Spleen (tissue), 11 donors: ENCODE results near the gene TRIM10. TPM values are rescaled to one million over a fixed set of nuclear protein-coding genes. Genes with fewer than 3 reads are reported as not detected.

Experiments used
- DNase-seq: peaks from one replicate; pipeline ENCODE4 v3.0.0-alpha.2; 2020
- H3K27ac ChIP-seq, 8 donors: fragments of 200-600 bp; sonication (generic) in 7 of 8; 1 replicate in 4 of 8; 2 replicates in 4 of 8; pipeline versions ENCODE4 v1.5.0 to v1.8.0; 2016 to 2021; ENCODE audit warnings: inconsistent platforms in 4 of 8, mild to moderate bottlenecking in 4 of 8, moderate library complexity in 1 of 8
- H3K27me3 ChIP-seq, 7 donors: fragments of 200-600 bp; sonication (generic) in 6 of 7; replicated peaks in 1 of 7; 1 replicate in 4 of 7; 2 replicates in 3 of 7; pipeline versions ENCODE4 v1.5.0 to v1.8.0; 2016 to 2021; ENCODE audit warnings: inconsistent platforms in 3 of 7, mild to moderate bottlenecking in 1 of 7
- H3K36me3 ChIP-seq, 6 donors: fragments of 200-600 bp; sonication (generic) in 5 of 6; 1 replicate in 4 of 6; 2 replicates in 2 of 6; pipeline versions ENCODE4 v1.5.0 to v1.8.0; 2016 to 2021; ENCODE audit warnings: inconsistent platforms in 2 of 6
- H3K4me1 ChIP-seq, 6 donors: fragments of 200-600 bp; sonication (generic) in 5 of 6; 1 replicate in 3 of 6; 2 replicates in 3 of 6; pipeline versions ENCODE4 v1.5.0 to v1.8.0; 2016 to 2021; ENCODE audit warnings: inconsistent platforms in 3 of 6
- H3K4me3 ChIP-seq, 8 donors: fragments of 200-600 bp; sonication (generic) in 7 of 8; 1 replicate in 4 of 8; 2 replicates in 4 of 8; pipeline versions ENCODE4 v1.5.0 to v1.8.0; 2016 to 2021; ENCODE audit warnings: inconsistent platforms in 4 of 8, mild to moderate bottlenecking in 4 of 8, moderate library complexity in 2 of 8
- H3K9me3 ChIP-seq, 8 donors: fragments of 200-600 bp; sonication (generic) in 7 of 8; 1 replicate in 4 of 8; 2 replicates in 4 of 8; pipeline versions ENCODE4 v1.5.0 to v1.8.0; 2016 to 2021; ENCODE audit warnings: inconsistent platforms in 4 of 8
- CTCF ChIP-seq, 11 experiments: fragments of 200-600 bp in 7 of 11; fragments of 450-650 bp in 4 of 11; sonication (generic) in 4 of 11; IDR thresholded peaks in 8 of 11; conservative IDR thresholded peaks in 3 of 11; 1 replicate in 7 of 11; 2 replicates in 4 of 11; pipeline versions ENCODE4 v1.4.0 to v1.8.0; 2016 to 2021; ENCODE audit warnings: antibody characterized with exemption in 11 of 11, inconsistent platforms in 4 of 11, mild to moderate bottlenecking in 1 of 11
- POLR2A ChIP-seq, 3 donors: fragments of 450-650 bp; IDR thresholded peaks; one replicate each; pipeline ENCODE4 v1.5.1; 2017; ENCODE audit warnings: antibody characterized with exemption in 3 of 3, mild to moderate bottlenecking in 1 of 3
- POLR2AphosphoS5 ChIP-seq, 3 donors: sonication (generic); formaldehyde crosslinking; IDR thresholded peaks; one replicate each; pipeline ENCODE4 v1.5.1; 2017; ENCODE audit warnings: antibody characterized with exemption in 3 of 3
- WGBS, 5 donors: extraction: QIAGEN DNeasy Blood & Tissue Kit in 3 of 5; methylation state at CpG; one replicate each; pipeline versions ENCODE4 v1.1.5 to v1.1.7; 2013 to 2018; 5-methylcytosine and 5-hydroxymethylcytosine counted together
- intact Hi-C: fragments of 100-400 bp; cut with DNase I; formaldehyde crosslinking; loops from one replicate; pipeline ENCODE4 v1.15.0; 2023; ENCODE audit warnings: low total_unique reads
- polyA plus RNA-seq, 3 donors: library from polyadenylated mRNA; stranded (reverse); fragments of 200-250 nt; gene quantifications; one replicate each; pipeline ENCODE4 v1.2.1, GENCODE V29; 2013
- total RNA-seq, 7 donors: library from RNA; depleted of rRNA in 3 of 7; stranded (reverse); fragments of >200 nt in 3 of 7; fragmentation: NEBNext Ultra II Directional in 4 of 7; extraction: Animal tissue kit (Norgen Biotek cat#: 25700) in 4 of 7; gene quantifications; one replicate each; pipeline versions ENCODE4 v1.1.0 to v1.2.1, GENCODE V29; 2016 to 2021
- donor health status: healthy with polysubstance abuse.
- donor health status: DM: no; HTN: no; CAD: no; lungs with moderate emphysema.
- donor health status: DM: no; HTN: no; CAD: no.
- donor health status: Bipolar disorder and iron deficiency.
- donor health status: healthy.
- donor health status: DM: no; HTN: no; CAD: no.
- donor health status: DM: yes; HTN: yes; CAD: no.

The TRIM10 gene
- total and polyA plus RNA-seq, 10 donors: 0.06 to 4.9 (median 1.1) TPM; not detected in 2

- no peaks in the 10 kb centered on the region for H3K36me3 ChIP-seq
- WGBS, 5 donors: 84 to 94% (median 89%) methylated on average over 10 of the region's 10 CpGs
- H3K9me3 ChIP-seq: no peaks in the 10 kb centered on the region
- intact Hi-C loops: no loop called here
- peaks cover 0 to 22% (median 0%) of the 10 kb centered on the region in 7 donors for H3K27me3 ChIP-seq
- peaks cover 0 to 14% (median 6%) of the 10 kb centered on the region in 6 donors for H3K4me1 ChIP-seq
- no peak overlapping the region for H3K4me3 ChIP-seq
- no peak for TF ChIP-seq POLR2A (IDR thresholded peaks at IDR 0.05)
- TF ChIP-seq CTCF (IDR thresholded peaks at IDR 0.05 in 8 of 11, conservative IDR thresholded peaks at IDR 0.05 in 3 of 11): no peak
- TF ChIP-seq POLR2AphosphoS5 (IDR thresholded peaks at IDR 0.05): no peak
- H3K27ac ChIP-seq: no peak overlapping the region
- DNase-seq: no peak
Measured at GRCh38 chr6:30150671-30151395, 10.2 kb downstream of the TRIM10 start.

- peaks cover 0 to 10% (median 2%) of the 10 kb centered on the region in 6 donors for H3K4me1 ChIP-seq
- no peak overlapping the region for H3K27ac ChIP-seq
- H3K4me3 ChIP-seq: no peak overlapping the region
- no peak for TF ChIP-seq POLR2A (IDR thresholded peaks at IDR 0.05)
- no peak for TF ChIP-seq POLR2AphosphoS5 (IDR thresholded peaks at IDR 0.05)
- TF ChIP-seq CTCF (IDR thresholded peaks at IDR 0.05 in 8 of 11, conservative IDR thresholded peaks at IDR 0.05 in 3 of 11): no peak
- 70 to 82% (median 73%) methylated on average over 7 of the region's 7 CpGs for WGBS, 5 donors
- H3K9me3 ChIP-seq: no peaks in the 10 kb centered on the region
- no peak for DNase-seq
- H3K27me3 ChIP-seq: peaks cover 0 to 28% (median 4%) of the 10 kb centered on the region in 7 donors
- H3K36me3 ChIP-seq: no peaks in the 10 kb centered on the region
- intact Hi-C loops: no loop called here
Measured at GRCh38 chr6:30149858-30150550, 11.0 kb downstream of the TRIM10 start.

GRCh38 chr6:30149234-30149633 lies 11.8 kb downstream of the TRIM10 start:
- Histone ChIP-seq H3K36me3 (no peaks in the 10 kb centered on the region), H3K27ac (no peak overlapping the region), H3K4me1 (peaks cover 0 to 10% (median 0%) of the 10 kb centered on the region in 6 donors), H3K4me3 (no peak overlapping the region), H3K9me3 (no peaks in the 10 kb centered on the region), H3K27me3 (peaks cover 0 to 35% (median 4%) of the 10 kb centered on the region in 7 donors)
- intact Hi-C loops: no loop called here
- no peak for DNase-seq
- no peak for TF ChIP-seq POLR2AphosphoS5 (IDR thresholded peaks at IDR 0.05)
- no peak for TF ChIP-seq POLR2A (IDR thresholded peaks at IDR 0.05)
- no peak for TF ChIP-seq CTCF (IDR thresholded peaks at IDR 0.05 in 8 of 11, conservative IDR thresholded peaks at IDR 0.05 in 3 of 11)
- 59 to 82% (median 73%) methylated on average over 3 of the region's 3 CpGs for WGBS, 5 donors

- Histone ChIP-seq H3K4me1 (peaks cover 0 to 9% (median 0%) of the 10 kb centered on the region in 6 donors), H3K4me3 (no peak overlapping the region), H3K9me3 (no peaks in the 10 kb centered on the region), H3K27ac (no peak overlapping the region), H3K27me3 (peaks cover 0 to 43% (median 4%) of the 10 kb centered on the region in 7 donors), H3K36me3 (no peaks in the 10 kb centered on the region)
- TF ChIP-seq CTCF (IDR thresholded peaks at IDR 0.05 in 8 of 11, conservative IDR thresholded peaks at IDR 0.05 in 3 of 11) (no peak), POLR2A (IDR thresholded peaks at IDR 0.05) (no peak), POLR2AphosphoS5 (IDR thresholded peaks at IDR 0.05) (no peak)
- DNase-seq: no peak
- intact Hi-C loops: no loop called here
- 72 to 92% (median 90%) methylated on average over 2 to 3 of the region's 3 CpGs for WGBS, 5 donors
Measured at GRCh38 chr6:30147096-30147495, 13.9 kb downstream of the TRIM10 start.
